ENCODE measurements around the gene PSMA2.

DNA sequence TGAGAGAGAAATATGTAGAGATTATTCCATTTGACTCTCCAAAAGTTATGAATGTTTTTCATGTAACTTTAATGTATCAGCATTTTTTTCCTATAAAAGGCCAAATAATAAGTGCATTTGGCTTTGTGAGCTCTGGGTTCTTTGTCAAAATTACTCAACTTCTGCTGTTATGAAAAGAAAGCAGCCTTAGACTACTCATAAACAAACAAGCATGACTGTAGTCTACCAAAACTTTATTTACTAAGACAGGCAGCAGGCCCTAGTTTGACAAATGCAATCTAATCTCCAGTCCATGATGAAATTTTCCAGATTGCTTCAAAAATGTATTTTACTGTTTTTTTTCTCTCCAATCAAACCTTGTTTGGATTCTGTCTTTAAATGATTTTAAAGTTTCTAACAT lies 46.5 kb upstream of the PSMA2 start:
- TF ChIP-seq CTCF (IDR thresholded peaks at IDR 0.05; ENCODE audit: insufficient read depth, low read length), result no peak
- TF ChIP-seq, protein P1, sequence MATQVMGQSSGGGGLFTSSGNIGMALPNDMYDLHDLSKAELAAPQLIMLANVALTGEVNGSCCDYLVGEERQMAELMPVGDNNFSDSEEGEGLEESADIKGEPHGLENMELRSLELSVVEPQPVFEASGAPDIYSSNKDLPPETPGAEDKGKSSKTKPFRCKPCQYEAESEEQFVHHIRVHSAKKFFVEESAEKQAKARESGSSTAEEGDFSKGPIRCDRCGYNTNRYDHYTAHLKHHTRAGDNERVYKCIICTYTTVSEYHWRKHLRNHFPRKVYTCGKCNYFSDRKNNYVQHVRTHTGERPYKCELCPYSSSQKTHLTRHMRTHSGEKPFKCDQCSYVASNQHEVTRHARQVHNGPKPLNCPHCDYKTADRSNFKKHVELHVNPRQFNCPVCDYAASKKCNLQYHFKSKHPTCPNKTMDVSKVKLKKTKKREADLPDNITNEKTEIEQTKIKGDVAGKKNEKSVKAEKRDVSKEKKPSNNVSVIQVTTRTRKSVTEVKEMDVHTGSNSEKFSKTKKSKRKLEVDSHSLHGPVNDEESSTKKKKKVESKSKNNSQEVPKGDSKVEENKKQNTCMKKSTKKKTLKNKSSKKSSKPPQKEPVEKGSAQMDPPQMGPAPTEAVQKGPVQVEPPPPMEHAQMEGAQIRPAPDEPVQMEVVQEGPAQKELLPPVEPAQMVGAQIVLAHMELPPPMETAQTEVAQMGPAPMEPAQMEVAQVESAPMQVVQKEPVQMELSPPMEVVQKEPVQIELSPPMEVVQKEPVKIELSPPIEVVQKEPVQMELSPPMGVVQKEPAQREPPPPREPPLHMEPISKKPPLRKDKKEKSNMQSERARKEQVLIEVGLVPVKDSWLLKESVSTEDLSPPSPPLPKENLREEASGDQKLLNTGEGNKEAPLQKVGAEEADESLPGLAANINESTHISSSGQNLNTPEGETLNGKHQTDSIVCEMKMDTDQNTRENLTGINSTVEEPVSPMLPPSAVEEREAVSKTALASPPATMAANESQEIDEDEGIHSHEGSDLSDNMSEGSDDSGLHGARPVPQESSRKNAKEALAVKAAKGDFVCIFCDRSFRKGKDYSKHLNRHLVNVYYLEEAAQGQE (IDR thresholded peaks at IDR 0.05; ENCODE audit: insufficient replicate concordance, low read depth), result no peak
- no peak for TF ChIP-seq POLR2AphosphoS5 (IDR thresholded peaks at IDR 0.05; ENCODE audit: low read depth)
- TF ChIP-seq GABPA (IDR thresholded peaks at IDR 0.05; ENCODE audit: low read depth), result no peak
- TF ChIP-seq SPI1 (IDR thresholded peaks at IDR 0.05; ENCODE audit: borderline replicate concordance, low read depth), result no peak

All from HL-60 (cell line).